GM19193 (cell line): ENCODE data around the gene SCN3B.

Source experiments
- POLR2A ChIP-seq: IDR thresholded peaks from 4 replicates; pipeline ENCODE4 v1.6.1; 2011; ENCODE audit not compliant: insufficient read depth, insufficient read length; ENCODE audit errors: extremely low read depth

SCN3B gene

GRCh38 chr11:123654566-123655081, at the start of gene SCN3B:
Gene SCN3B, minus strand, starts transcription at chr11:123654624. Its CDS starts 823 bp downstream, at chr11:123653801.
- no peak for TF ChIP-seq POLR2A

GRCh38 chr11:123702696-123703095, 48.3 kb upstream of the SCN3B start:
- TF ChIP-seq POLR2A, result no peak

- TF ChIP-seq POLR2A, result no peak
These were observed 47.7 kb upstream of the SCN3B start for GRCh38 chr11:123702139-123702538.

- TF ChIP-seq POLR2A, result no peak
These were observed 46.3 kb upstream of the SCN3B start for GRCh38 chr11:123700772-123701171.

GRCh38 chr11:123698546-123699127, 44.2 kb upstream of the SCN3B start:
- TF ChIP-seq POLR2A, result no peak

GRCh38 chr11:123696183-123696582, 41.8 kb upstream of the SCN3B start:
- TF ChIP-seq POLR2A, result no peak

- no peak for TF ChIP-seq POLR2A
These were observed 40.8 kb upstream of the SCN3B start for GRCh38 chr11:123695231-123695630.

GRCh38 chr11:123694551-123694950, 40.1 kb upstream of the SCN3B start:
- no peak for TF ChIP-seq POLR2A

GRCh38 chr11:123692961-123693360, 38.5 kb upstream of the SCN3B start:
- TF ChIP-seq POLR2A, result no peak

GRCh38 chr11:123690485-123690884, 36.1 kb upstream of the SCN3B start:
- no peak for TF ChIP-seq POLR2A

GRCh38 chr11:123684601-123685000, 30.2 kb upstream of the SCN3B start:
- TF ChIP-seq POLR2A, result no peak

- TF ChIP-seq POLR2A, result no peak
These were observed 29.2 kb upstream of the SCN3B start for GRCh38 chr11:123683428-123684170.

GRCh38 chr11:123682696-123683410, 28.4 kb upstream of the SCN3B start:
- no peak for TF ChIP-seq POLR2A

GRCh38 chr11:123681030-123681429, 26.6 kb upstream of the SCN3B start:
- no peak for TF ChIP-seq POLR2A

GRCh38 chr11:123678246-123678645, 23.8 kb upstream of the SCN3B start:
- no peak for TF ChIP-seq POLR2A

- TF ChIP-seq POLR2A, result no peak
These were observed 23.1 kb upstream of the SCN3B start for GRCh38 chr11:123677510-123677909.

GRCh38 chr11:123674297-123674696, 19.9 kb upstream of the SCN3B start:
- no peak for TF ChIP-seq POLR2A

- no peak for TF ChIP-seq POLR2A
These were observed 18.1 kb upstream of the SCN3B start for GRCh38 chr11:123672568-123672967.
